Right lobe of liver (tissue), 6 donors: Measurements from ENCODE around the gene SCMH1. TPM values are rescaled to one million over a fixed set of nuclear protein-coding genes. Genes with fewer than 3 reads are reported as not detected.

Experiments
- ATAC-seq, 4 donors: fragments of 200-7000 bp; cut with Tn5 transposase; one replicate each; pipeline ENCODE4 v1.9.1; 2020; ENCODE audit warnings: mild to moderate bottlenecking in 4 of 4, moderate library complexity in 4 of 4
- DNase-seq, 3 donors: peaks; one replicate each; pipeline ENCODE4 v3.0.0-alpha.2; 2020
- H3K27ac ChIP-seq, 3 donors: fragments of 200-600 bp; one replicate each; pipeline ENCODE4 v1.8.0; 2022
- H3K27me3 ChIP-seq, 2 donors: fragments of 200-600 bp; one replicate each; pipeline ENCODE4 v1.8.0; 2022
- H3K36me3 ChIP-seq, 4 donors: fragments of 200-600 bp; sonication (generic) in 1 of 4; one replicate each; pipeline versions ENCODE4 v1.5.1 to v1.8.0; 2017 to 2022; ENCODE audit warnings: control low read depth in 1 of 4
- H3K4me1 ChIP-seq, 4 donors: fragments of 200-600 bp; sonication (generic) in 1 of 4; one replicate each; pipeline versions ENCODE4 v1.5.1 to v1.8.0; 2017 to 2022; ENCODE audit warnings: control low read depth in 1 of 4
- H3K4me3 ChIP-seq, 3 donors: fragments of 200-600 bp; one replicate each; pipeline ENCODE4 v1.8.0; 2022
- H3K9me3 ChIP-seq, 4 donors: fragments of 200-600 bp; sonication (generic) in 1 of 4; one replicate each; pipeline versions ENCODE4 v1.5.1 to v1.8.0; 2017 to 2022; ENCODE audit warnings: control low read depth in 1 of 4
- CTCF ChIP-seq, 4 donors: fragments of 200-600 bp in 3 of 4; fragments of 450-650 bp in 1 of 4; IDR thresholded peaks; one replicate each; pipeline versions ENCODE4 v1.5.1 to v1.8.0; 2016 to 2022; ENCODE audit warnings: antibody characterized with exemption in 4 of 4, mild to moderate bottlenecking in 2 of 4
- POLR2A ChIP-seq: fragments of 450-650 bp; IDR thresholded peaks from one replicate; pipeline ENCODE4 v1.6.1; 2017; ENCODE audit warnings: antibody characterized with exemption, mild to moderate bottlenecking
- WGBS: methylation state at CpG from one replicate; pipeline ENCODE4 v1.1.6; 2018; ENCODE audit warnings: low coverage, low lambda C conversion rate; ENCODE audit not compliant: insufficient coverage; ENCODE audit errors: missing lambda C conversion rate; 5-methylcytosine and 5-hydroxymethylcytosine counted together
- intact Hi-C, 2 donors: fragments of 100-400 bp; cut with DNase I; formaldehyde crosslinking; loops; one replicate each; pipeline versions ENCODE4 v1.11.2 to v1.14.1; 2022
- total RNA-seq, 6 experiments: library from RNA; depleted of rRNA in 2 of 6; stranded (reverse); fragments of >200 nt in 2 of 6; fragmentation: NEBNext Ultra II Directional in 3 of 6; extraction: Animal tissue kit (Norgen Biotek cat#: 25700) in 3 of 6; gene quantifications; one replicate each; pipeline versions ENCODE4 v1.1.0 to v1.2.4, GENCODE V29; 2016 to 2023
- donor health status: DM: no; HTN: yes; CAD: no.
- donor health status: DM: no; HTN: no; CAD: no.
- donor health status: DM: no; HTN: no; CAD: no.
- donor health status: DM: no; HTN: yes; CAD: no.
- donor health status: DM: no; HTN: yes; CAD: no.

The SCMH1 gene
- total RNA-seq, 6 experiments from 2014 or later, result 6.6 to 16.9 (median 13.1) TPM

GRCh38 chr1:41020109-41020576 is 222.0 kb downstream of the SCMH1 start:
- Histone ChIP-seq H3K4me3 (no peak overlapping the region), H3K4me1 (no peaks in the 10 kb centered on the region), H3K36me3 (peaks cover 0 to 24% (median 0%) of the 10 kb centered on the region in 4 donors), H3K27ac (no peak overlapping the region), H3K27me3 (no peaks in the 10 kb centered on the region), H3K9me3 (no peaks in the 10 kb centered on the region)
- peak in 1 of 4 donors; percentile 0 for ATAC-seq
- no CpG with 5 or more reads among the region's 17 CpGs for WGBS
- no peak for TF ChIP-seq POLR2A
- no peak for TF ChIP-seq CTCF (IDR thresholded peaks at IDR 0.05)
- intact Hi-C loops, result loop anchor here in 1 of 2 donors (10.0 kb wide), 1 partner anchor 215 kb away; no protein-coding TSS in a partner anchor
- DNase-seq, result no peak

GRCh38 chr1:41019353-41019745 is 222.8 kb downstream of the SCMH1 start:
- H3K4me3 ChIP-seq, result no peak overlapping the region
- 61% methylated on average over 2 of the region's 2 CpGs for WGBS
- no peaks in the 10 kb centered on the region for H3K27me3 ChIP-seq
- intact Hi-C loops, result no loop called here
- H3K4me1 ChIP-seq, result no peaks in the 10 kb centered on the region
- ATAC-seq (no peak), DNase-seq (no peak)
- no peaks in the 10 kb centered on the region for H3K9me3 ChIP-seq
- peaks cover 0 to 32% (median 0%) of the 10 kb centered on the region in 4 donors for H3K36me3 ChIP-seq
- no peak for TF ChIP-seq CTCF (IDR thresholded peaks at IDR 0.05)
- no peak for TF ChIP-seq POLR2A
- no peak overlapping the region for H3K27ac ChIP-seq

- no peaks in the 10 kb centered on the region for H3K9me3 ChIP-seq
- TF ChIP-seq POLR2A, result no peak
- no peak for TF ChIP-seq CTCF (IDR thresholded peaks at IDR 0.05)
- H3K36me3 ChIP-seq, result peaks cover 0 to 44% (median under 1%) of the 10 kb centered on the region in 4 donors
- ATAC-seq (no peak), DNase-seq (no peak)
- H3K4me3 ChIP-seq, result no peak overlapping the region
- no peak overlapping the region for H3K27ac ChIP-seq
- no peaks in the 10 kb centered on the region for H3K4me1 ChIP-seq
- no CpG with 5 or more reads among the region's 8 CpGs for WGBS
- H3K27me3 ChIP-seq, result no peaks in the 10 kb centered on the region
- intact Hi-C loops, result no loop called here
Observed at GRCh38 chr1:41018018-41018410, 224.1 kb downstream of the SCMH1 start.

GRCh38 chr1:41017141-41018017 is 224.7 kb downstream of the SCMH1 start:
- intact Hi-C loops, result no loop called here
- TF ChIP-seq CTCF (IDR thresholded peaks at IDR 0.05) (no peak), POLR2A (no peak)
- ATAC-seq, result no peak
- Histone ChIP-seq H3K9me3 (no peaks in the 10 kb centered on the region), H3K4me3 (no peak overlapping the region), H3K27me3 (no peaks in the 10 kb centered on the region), H3K36me3 (peaks cover 0 to 50% (median 4%) of the 10 kb centered on the region in 4 donors), H3K4me1 (no peaks in the 10 kb centered on the region), H3K27ac (no peak overlapping the region)
- WGBS, result 83% methylated on average over 5 of the region's 44 CpGs
- DNase-seq, result no peak
